Epidermal melanocyte (primary cell): ENCODE data around the gene SIVA1.
"Not testable (repeated sequence)": the region's sequence is repeated elsewhere in the genome, so short reads cannot be mapped to it uniquely, and the experiment has no call there.

ENCODE experiments used
- DNase-seq: peaks from one replicate; pipeline ENCODE4 v3.0.0; 2011; ENCODE audit warnings: low spot score; ENCODE audit not compliant: insufficient read length

SIVA1 gene

DNA sequence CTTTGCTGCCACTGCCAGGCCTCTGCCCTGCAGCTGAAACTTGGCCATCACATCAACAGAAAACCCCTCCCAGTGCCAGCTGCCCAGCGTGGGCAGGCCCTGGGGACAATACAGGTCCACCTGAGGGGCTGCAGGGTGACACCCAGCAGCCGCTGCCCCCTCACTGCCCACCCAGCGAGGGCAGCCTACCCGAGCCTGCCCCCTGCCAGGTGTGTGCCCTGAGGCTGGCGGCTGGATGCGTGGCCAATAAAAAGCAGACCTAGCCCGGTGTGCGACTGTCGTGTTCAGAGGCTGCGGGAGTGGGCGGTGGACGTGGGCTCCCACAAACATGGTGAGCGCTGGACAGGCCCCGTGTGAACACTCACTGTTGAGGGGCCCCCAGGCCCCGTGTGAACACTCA lies 33.6 kb upstream of the SIVA1 start:
- no peak for DNase-seq

DNA sequence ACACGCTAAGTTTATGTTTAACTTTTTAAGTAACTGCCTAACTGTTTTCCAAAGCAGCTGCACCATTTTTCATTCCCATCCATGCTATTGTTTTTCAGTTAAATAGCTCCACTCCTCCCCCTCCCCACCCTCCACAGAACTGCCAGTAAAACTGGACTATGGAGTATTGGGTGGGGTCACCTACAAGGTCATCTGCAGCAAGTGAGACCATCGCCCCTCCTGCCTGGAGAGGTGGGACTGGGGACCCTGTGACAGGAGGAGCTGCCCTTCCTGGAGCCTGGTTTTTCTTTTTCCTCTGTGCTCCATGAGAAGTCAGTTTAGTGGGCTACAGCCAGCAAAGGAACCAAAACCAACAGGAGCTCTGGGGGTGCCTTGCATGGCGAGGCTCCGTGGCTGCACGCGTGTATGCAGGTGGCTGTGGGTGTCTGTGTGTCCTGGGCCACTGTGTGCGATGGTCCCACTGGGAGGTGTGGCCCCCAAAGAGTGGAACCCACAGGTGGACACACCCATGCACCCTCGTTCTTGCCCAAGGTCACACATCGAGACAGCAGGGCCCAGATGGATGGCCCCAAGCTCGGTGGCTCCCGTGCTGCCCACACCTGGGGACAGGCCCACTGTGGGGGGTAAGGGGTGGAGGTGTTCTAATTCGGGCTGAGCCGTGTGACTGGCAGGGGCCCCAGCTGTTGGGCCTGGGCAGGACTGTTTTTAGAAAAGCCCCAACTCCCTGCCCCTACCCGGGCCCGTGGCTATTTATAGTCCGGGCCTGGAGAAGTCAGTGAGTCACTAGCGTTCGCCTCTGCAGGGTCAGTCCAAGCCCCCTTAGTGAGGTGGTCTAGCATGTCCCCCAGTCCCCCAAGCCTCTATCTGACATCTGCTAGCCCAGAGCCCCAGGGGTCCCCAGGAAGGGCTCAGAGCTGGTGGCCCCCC lies 31.2 kb upstream of the SIVA1 start:
- DNase-seq = no peak

DNA sequence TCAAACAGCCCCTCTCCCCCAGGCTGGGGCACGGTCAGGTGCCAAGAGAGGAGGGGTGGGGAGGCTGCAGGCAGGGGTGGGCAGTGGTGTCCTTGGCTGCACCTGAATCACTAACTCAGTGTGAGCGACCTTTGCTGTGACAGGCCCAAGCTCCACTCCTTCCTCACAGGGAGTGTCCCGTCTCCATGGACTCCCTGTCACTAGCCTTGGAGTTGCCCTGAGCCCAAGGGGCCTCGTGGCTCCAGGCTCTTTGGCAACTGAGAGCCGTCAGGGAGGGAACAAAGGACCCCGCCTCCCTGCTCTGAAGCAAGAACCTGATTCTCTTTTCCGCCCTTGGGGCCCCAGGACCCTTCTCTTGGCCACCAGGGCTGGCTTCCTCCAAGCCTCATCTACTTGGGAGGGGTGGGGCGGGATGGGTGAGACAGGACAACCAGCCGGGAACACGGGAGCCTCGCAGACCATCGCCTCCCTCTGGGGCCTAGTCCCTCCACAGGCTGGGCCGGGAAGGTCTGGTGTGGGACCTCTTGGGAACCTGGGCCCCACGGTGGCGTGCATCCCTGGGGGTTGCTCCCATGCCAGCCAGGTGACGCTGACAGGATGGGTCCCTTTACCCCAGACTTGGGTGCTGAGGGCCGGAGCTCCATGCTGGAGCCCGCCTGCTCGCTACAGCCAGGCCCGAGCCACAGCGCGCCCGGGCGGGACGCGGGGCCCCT lies 29.9 kb upstream of the SIVA1 start:
- DNase-seq = no peak

DNA sequence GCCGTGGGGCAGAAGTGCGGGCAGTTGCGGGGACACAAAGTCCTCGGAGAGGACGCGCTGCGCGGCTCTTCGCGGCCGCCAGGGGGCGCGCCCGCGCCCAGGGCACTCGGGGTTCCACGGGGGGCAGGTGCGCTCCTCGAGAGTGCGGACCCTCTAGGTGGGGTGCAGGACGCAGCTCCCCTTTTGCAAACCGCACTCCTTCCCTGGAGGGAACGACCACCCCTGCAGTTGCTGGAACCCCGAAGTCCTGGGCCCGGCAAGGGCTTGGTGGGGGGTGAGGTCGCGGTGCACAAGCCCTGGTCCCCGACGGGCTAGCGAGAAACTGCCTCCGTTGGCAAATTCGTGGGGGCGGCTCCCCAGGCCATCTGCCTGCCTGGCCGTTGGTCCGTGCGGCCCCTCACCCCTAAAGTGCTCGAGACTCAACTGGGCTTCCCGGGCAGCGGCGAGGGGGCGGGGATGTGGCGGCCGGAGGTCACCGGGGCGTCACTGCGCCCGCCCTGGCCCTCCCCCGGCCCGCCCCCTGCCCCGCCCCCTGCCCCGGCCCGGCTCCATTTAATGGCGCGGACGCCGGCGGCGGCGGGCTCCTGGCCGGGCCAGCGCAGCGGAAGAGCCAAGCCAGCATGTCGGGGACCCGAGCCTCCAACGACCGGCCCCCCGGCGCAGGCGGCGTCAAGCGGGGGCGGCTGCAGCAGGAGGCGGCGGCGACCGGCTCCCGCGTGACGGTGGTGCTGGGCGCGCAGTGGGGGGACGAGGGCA lies 29.1 kb upstream of the SIVA1 start, which contains the start of gene ADSS1:
Gene ADSS1 (plus strand): TSS at position 579 of the 756 bp plus-strand sequence. CDS start 42 bp downstream, at position 621.
- DNase-seq = peak; percentile 83

DNA sequence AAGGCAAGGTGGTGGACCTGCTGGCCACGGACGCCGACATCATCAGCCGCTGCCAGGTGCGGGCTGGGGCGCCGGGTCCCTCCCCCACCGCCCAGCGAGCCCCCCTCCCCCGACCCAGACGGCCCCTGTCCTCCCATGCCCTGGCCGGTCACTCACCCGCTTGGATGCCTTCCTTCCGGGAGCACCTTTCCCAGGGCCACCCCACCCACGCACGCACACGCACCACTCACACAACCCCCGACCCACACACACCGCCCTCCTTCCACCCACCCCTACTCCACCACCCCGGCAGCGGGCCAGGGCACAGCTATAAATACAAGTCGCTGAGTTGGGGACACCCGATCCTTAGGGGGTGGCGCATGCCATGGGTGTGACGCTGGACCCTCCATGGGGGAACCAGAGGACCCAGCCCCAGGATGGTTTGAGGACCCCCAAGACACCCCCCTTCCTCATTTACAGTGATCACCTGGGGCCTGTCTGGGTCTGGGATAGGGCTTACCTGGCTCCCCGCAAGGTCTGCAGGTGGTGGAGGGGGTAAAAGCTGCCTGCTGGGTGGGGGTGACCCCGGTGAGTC lies 28.5 kb upstream of the SIVA1 start:
- no peak for DNase-seq

DNA sequence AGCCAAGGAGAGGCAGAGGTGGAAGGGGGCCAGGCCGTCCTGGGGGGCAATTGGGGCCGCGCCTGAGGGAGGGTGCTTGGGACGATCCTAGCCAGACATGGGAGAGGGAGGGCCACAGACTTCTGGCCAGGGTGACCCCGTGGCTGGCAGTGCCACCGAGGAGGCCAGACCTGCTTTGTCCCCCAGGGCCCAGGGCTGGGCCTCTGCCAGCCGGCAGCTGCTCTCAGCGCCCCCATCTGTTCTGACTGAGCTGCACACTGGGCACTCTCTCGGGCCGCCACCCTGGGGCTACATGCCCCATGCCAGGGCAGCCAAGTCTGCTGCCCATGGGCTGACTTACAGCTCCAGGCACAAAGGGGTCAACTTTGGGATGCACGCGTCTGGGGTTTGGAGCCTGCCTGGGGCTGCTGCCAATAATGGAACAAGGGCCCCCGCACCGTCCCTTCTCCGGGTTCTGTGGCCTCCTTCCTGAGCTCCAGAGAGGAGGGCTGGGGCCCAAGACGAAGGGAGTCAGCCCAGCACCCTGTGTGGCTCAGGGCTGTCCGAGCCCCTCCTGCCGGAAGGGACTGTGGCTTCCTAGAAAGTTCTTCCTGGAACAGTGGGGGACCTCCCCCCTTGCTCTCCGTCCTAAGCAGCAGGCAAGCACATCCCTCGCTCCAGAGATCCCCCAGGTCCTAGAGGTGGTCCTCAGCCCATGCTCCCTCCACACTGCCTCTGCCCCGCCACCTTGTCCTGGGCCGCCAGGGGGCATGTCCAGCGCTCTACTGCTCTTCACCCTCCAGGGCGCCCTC lies 27.8 kb upstream of the SIVA1 start:
- peak; percentile 71 for DNase-seq

DNA sequence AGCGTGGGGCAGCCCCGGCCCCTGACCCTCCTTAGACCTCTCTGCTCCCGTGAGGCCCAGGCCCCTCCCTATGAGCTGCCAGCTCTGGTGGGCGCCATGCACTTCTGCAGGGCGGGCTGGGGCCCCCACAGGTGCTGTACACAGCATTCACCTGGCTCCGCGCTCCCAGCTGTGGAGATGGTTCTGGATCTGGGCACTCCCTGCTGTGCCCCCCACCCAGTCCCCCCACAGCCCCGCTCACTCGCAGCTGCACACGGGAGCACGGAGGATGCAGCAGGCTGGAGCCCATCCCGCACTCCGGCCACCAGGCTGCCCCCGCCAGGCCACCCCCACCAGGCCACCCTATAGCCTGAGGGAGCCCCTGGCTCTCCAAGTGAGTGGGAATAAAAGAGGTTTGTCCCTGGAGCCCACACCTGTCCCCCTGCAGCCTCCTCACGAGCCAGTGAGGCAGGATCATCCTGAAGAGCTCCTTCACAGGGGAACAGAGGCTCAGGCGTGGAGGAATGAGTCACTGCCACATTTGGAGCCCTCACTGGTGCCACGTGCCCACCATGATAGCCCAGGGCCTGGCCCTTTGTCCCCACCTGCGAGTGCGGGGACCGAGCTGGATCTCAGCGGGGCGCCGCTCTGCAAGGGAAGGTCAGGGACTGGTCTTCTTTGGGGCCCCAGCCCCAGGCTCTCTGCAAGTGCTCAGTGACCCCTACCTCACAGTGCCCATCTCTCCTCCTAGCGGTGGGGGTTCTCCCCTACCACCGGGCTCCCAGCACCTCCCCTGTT lies 27.0 kb upstream of the SIVA1 start:
- DNase-seq = no peak

DNA sequence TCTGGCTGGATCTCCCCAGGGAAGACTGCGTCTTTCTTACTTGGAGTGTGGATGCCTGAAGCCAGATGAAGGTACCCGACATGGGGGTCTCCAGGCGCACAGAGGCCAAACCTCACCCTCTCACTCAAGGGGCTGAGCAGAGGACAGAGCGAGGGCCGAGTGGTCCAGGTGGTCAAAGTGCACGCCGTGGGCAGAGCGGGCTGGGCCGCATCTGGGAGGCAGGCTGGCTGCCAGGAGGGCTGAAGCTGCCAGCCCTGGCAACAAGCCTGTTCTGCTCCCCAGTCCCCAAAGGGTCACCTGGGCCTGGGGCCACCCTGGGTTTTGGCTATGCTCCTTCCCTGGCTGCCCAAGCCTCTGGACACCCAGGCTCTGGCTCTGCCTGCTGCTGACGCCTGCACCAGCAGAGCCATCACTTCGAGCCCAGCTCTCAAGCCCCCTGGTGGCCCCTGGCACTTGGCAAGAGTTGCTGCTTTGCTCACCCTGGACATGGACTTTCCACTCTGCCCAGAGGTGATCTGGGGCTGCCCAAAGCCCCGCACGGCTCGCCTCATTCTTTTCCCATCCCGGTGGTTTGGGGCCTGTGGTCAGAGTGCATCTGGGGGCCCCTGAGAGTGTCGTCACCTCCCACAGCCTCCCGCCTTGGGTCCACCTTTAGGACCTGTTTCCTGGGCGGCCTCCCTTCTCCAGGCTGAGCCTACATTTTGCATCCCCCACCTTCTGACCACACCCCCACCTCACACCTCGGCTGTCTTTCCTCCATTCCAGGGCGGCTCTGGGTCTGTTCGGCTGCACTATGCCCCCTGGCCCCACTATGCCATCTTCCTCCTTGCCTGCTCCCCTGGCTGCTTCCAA lies 26.1 kb upstream of the SIVA1 start:
- no peak for DNase-seq

DNA sequence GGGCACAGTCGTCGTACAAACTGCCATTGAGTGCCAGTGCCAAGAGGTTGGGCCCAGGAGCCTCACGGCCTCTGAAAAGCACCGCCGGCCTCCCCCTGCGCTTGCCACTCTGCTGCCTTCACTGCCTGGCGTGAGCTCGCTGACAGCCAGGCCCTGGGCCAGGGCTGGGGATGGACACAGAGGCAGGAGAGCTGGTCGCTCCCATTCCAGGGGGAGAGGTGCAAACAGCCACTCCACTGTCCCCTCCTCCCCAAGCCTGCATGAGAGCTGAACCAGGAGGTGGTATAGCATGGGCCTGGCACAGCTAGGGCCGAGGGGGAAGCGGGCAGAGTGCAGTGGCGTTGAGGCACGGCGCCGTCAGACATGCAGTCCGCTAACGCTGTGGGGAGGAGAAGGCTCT lies 24.3 kb upstream of the SIVA1 start:
- no peak for DNase-seq

DNA sequence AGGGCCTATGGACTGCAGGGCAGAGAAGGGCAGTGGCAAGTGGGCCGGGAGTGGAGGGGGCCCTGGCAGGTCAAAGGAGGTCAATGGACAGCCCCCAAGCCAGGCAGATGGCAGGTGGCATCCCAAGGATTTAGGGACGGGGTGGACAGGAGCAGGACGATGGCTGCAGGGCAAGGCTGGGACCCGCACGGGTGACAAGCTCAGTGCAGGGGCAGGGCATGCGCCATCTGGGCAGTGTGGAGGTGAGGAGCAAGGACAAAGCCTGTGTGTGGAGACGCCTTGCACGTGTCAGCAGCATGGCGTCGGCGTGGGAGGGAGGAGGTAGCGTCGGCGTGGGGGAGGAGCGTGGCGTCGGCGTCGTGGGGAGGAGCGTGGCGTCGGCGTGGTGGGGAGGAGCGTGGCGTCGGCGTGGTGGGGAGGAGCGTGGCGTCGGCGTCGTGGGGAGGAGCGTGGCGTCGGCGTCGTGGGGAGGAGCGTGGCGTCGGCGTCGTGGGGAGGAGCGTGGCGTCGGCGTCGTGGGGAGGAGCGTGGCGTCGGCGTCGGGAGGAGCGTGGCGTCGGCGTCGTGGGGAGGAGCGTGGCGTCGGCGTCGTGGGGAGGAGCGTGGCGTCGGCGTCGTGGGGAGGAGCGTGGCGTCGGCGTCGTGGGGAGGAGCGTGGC lies 23.6 kb upstream of the SIVA1 start:
- not testable (repeated sequence) for DNase-seq

DNA sequence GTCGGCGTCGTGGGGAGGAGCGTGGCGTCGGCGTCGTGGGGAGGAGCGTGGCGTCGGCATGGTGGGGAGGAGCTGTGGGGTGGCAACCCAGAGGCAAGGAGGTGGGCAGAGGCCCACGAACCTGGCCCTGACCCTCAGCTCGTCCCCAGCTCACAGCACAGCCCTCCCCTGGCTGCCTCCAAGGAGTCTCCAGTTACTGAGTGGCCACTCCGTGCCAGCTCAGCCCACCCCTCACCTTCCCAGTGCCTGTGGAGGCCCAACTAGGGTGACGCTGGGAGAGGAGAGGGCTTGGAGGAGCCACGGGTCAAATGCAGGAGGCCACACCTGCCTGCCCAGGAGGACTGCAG lies 23.1 kb upstream of the SIVA1 start:
- DNase-seq = no peak

DNA sequence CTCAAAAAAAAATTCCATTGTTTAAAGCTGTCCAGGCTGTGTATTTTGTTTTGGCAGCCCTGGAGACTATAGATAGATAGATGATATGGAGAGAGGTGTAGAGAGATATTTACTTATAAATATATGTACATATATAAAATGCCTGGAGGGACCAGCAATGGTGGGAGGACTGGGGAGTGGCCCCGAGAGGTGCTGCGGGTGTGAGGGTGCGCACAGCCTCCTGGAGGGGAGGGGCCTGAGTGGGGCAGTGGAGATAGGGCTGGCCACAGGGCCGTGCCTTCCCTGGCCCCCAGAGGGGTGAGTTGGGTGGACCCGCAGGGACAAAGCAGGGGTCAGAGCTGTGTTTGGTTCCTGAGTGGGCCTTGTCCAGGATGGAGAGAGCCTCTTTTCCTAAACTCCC lies 22.5 kb upstream of the SIVA1 start:
- no peak for DNase-seq

DNA sequence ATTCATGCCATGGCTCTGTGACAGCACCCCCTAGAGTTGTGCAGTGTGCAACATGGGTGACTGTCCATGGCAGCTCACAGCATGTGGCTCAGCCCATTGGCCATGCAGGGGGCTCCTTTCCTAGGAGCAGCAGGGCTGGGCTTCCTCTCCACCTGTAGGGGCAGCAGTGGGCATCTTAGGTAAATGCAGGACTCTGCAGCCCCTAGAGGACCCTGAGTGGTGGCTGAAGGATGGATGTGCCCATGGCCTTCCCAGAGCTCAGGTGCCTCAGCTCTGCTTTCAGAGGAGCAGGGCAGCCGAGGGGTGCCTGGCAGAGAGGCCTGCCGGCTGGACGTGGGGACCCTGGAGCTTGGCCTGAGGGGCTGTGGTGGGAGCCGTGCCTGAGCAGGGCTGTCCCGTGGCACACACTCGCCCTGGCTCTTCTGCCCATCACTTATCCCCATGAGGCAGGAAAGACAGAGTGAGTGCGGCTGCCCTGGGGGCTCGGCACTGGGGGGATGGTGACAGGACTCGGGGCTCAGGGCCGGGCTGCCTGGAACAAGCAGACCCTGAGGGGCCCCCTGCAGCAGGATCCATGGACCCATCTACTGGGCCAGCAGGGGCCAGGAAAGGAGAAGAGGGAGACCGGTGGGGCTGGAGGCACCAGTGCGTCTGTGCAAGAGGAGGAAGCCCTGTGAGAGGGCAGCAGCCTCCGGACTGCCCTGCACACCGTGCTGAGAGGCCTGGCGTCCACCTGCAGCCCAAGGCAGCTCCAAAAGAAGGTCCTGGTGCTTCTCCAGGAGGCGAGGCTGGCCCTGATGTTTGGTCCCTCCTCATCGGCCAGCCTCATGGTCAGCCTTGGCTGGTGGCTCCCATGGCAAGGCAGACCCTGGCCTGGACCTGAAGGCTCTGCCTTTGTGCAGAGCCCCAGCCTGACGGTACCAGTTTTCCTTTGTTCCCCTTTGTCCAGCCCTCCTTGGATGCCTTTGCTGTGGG lies 21.3 kb upstream of the SIVA1 start:
- DNase-seq = no peak

DNA sequence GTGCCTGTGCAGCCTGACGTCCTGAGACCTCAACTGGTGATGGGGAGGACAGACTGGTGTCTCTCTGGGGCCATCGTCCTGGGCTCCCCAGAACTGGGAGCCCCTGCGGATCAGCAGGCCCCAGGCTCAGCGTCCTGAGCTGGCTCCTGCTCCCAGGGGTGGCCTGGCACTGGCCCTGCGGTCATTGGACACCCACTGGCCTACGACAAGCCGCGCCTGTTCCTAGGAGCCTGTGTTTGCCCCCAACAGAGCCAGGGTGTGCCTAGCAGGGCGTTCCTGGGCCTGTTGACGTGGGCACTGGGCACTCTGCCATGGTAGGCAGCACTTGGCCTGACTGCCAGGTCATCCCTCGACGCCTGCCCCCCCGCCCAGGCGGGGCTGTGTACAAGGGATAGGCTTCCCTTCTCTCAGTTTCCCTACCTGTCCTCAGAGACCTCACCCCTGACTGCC lies 20.6 kb upstream of the SIVA1 start:
- DNase-seq = no peak

DNA sequence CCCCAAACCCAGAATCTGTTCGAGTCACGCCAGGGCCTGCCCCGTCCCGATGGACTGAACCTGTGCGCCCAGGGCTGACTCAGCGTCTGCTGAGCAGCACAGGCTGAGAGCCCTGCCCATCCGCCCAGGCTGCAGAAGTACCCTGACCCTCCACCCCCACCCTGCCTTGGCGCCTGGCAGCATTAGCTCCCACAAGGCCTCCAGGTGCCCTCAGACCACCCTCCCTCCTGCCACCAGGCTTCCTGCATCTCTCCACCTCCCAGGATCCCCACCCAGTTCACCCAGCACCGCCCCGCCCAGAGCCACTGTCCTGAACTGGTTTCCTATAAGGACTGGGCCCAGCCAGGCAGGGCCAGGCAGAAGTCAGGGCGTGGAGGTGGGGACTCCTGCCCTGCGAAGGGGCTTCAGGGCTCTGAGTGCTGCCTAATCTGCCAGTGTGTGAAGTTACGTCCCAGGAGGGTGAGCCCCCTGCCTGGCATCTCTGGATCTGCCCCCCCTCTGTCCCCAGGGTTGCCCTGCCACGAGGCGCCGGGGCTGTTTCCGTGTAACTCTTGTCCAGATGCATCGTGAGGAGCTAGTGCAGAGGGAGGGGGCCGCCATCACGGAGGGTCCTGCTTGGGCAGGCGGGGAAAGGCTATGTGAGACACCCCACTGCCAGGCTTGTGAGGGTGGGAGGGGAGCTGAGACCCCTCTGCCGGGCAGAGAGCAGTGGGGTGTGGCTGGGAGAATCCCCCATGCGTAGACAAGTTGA lies 19.8 kb upstream of the SIVA1 start:
- DNase-seq = no peak

DNA sequence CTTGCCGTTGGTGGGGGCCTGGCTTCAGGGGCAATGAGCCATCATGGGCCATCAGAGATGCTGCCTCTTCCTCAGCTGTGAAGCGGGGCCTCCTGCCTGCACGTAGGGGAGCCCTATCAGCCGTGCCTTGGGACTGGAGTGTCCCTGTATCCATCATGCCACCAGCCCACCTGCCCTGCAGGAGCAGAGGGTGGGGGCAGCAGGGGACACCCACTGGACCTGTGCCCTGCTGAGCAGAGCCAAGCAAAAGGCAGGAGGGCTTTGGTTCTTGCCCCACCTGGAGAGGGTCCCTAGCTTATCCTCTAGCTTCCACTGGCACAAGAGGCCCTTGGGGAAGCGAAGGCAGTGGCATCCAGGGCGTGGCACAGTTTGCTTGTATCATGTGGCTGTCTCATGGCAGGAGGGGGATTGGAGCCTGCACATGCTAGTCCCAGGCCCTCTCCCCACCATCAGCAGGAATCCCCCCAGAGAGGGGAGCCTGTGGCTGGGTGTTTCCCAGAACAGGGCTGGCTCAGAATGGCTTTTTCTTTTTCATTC lies 18.8 kb upstream of the SIVA1 start:
- no peak for DNase-seq
